WI38 (cell line): Measurements from ENCODE around the gene SLC6A18.

Source experiments
- H3K4me3 ChIP-seq: 2 replicates; pipeline ENCODE4 v1.5.1; 2011; ENCODE audit warnings: low read depth, mild to moderate bottlenecking, control low read depth, low read length
- TF ChIP-seq, protein P1 (sequence below): IDR thresholded peaks from 2 replicates; pipeline ENCODE4 v1.5.1; 2012; ENCODE audit warnings: low read depth, mild to moderate bottlenecking, control low read depth, low read length

Gene SLC6A18

GRCh38 chr5:1218351-1219080, 6.7 kb upstream of the SLC6A18 start:
- TF ChIP-seq, protein P1, sequence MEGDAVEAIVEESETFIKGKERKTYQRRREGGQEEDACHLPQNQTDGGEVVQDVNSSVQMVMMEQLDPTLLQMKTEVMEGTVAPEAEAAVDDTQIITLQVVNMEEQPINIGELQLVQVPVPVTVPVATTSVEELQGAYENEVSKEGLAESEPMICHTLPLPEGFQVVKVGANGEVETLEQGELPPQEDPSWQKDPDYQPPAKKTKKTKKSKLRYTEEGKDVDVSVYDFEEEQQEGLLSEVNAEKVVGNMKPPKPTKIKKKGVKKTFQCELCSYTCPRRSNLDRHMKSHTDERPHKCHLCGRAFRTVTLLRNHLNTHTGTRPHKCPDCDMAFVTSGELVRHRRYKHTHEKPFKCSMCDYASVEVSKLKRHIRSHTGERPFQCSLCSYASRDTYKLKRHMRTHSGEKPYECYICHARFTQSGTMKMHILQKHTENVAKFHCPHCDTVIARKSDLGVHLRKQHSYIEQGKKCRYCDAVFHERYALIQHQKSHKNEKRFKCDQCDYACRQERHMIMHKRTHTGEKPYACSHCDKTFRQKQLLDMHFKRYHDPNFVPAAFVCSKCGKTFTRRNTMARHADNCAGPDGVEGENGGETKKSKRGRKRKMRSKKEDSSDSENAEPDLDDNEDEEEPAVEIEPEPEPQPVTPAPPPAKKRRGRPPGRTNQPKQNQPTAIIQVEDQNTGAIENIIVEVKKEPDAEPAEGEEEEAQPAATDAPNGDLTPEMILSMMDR, result no peak
- no peak overlapping the region for H3K4me3 ChIP-seq

GRCh38 chr5:1219098-1219767, 5.9 kb upstream of the SLC6A18 start:
- TF ChIP-seq, protein P1, result no peak
- H3K4me3 ChIP-seq, result no peak overlapping the region

GRCh38 chr5:1219768-1220100, 5.4 kb upstream of the SLC6A18 start:
- no peak overlapping the region for H3K4me3 ChIP-seq

GRCh38 chr5:1220351-1220750, 4.8 kb upstream of the SLC6A18 start:
- TF ChIP-seq, protein P1, result no peak

More at GRCh38 chr5:1219768-1220100, 5.4 kb upstream of the SLC6A18 start:
- TF ChIP-seq, protein P1, result no peak

GRCh38 chr5:1220831-1221230, 4.3 kb upstream of the SLC6A18 start:
- TF ChIP-seq, protein P1, result no peak
- H3K4me3 ChIP-seq, result no peak overlapping the region

More at GRCh38 chr5:1220351-1220750, 4.8 kb upstream of the SLC6A18 start:
- no peak overlapping the region for H3K4me3 ChIP-seq

DNA sequence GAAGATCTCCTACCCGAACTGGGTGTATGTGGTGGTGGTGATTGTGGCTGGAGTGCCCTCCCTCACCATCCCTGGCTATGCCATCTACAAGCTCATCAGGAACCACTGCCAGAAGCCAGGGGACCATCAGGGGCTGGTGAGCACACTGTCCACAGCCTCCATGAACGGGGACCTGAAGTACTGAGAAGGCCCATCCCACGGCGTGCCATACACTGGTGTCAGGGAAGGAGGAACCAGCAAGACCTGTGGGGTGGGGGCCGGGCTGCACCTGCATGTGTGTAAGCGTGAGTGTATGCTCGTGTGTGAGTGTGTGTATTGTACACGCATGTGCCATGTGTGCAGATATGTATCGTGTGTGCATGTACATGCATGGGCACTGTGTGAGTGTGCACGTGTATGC, 3.5 kb upstream of the SLC6A18 start:
- no peak overlapping the region for H3K4me3 ChIP-seq
- TF ChIP-seq, protein P1, result no peak

- H3K4me3 ChIP-seq, result no peak overlapping the region
- TF ChIP-seq, protein P1, result no peak
These were observed 3.0 kb upstream of the SLC6A18 start for GRCh38 chr5:1222147-1222546.
